K562 (cell line): ENCODE measurements around the gene KIF27. TPM values are rescaled to one million over a fixed set of nuclear protein-coding genes. Genes with fewer than 3 reads are reported as not detected.

ENCODE experiments used
- ATAC-seq: fragments of 200-7000 bp; cut with Tn5 transposase; 3 replicates; pipeline ENCODE4 v1.9.1; 2020; ENCODE audit warnings: moderate library complexity
- BruUV-seq: library from RNA; stranded (reverse); fragments of 400-500 nt; replicated peaks from 2 replicates; lab custom pipeline; 2021; lab: Mats Ljungman, UMichigan
- CTCF ChIA-PET: fragments of 300-600 bp; formaldehyde crosslinking; extraction: SDS; loops from one replicate; lab custom pipeline; 2021; ENCODE audit warnings: low intra/inter-chr PET ratio; lab: Yijun Ruan, JAX
- POLR2A ChIA-PET: fragments of 300-600, 350-650 bp; sonication (Branson Sonifier 250); formaldehyde crosslinking; extraction: SDS; loops from one replicate; lab custom pipeline; 2021; ENCODE audit warnings: antibody characterized with exemption, inconsistent platforms; lab: Yijun Ruan, JAX
- DNase-seq, 4 experiments: peaks; one replicate each; pipeline versions ENCODE4 v3.0.0 to v3.0.0-alpha.2; 2011 to 2018; ENCODE audit warnings: low spot score in 3 of 4, mixed read lengths in 3 of 4; ENCODE audit errors: extremely low read depth in 1 of 4
- FAIRE-seq: peaks from 2 replicates; lab custom pipeline; 2011; peaks lifted over from hg19 to GRCh38; lab: Jason Lieb, UNC
- H2AFZ ChIP-seq: 2 replicates; pipeline ENCODE4 v1.6.0; 2011; ENCODE audit warnings: low read depth, low read length, control low read depth, inconsistent platforms
- H3K27ac ChIP-seq: fragments of 200-600 bp; 3 replicates; pipeline ENCODE4 v1.8.0; 2011; ENCODE audit warnings: low read depth, mild to moderate bottlenecking, control low read depth, inconsistent platforms, low read length, moderate library complexity, mixed read lengths; ENCODE audit errors: extremely low read depth
- H3K27me3 ChIP-seq, 2 experiments: fragments of 300-600 bp in 1 of 2; 2 replicates in 1 of 2; 3 replicates in 1 of 2; pipeline versions ENCODE4 v1.6.0 to v1.8.0; 2011; ENCODE audit warnings: inconsistent platforms in 2 of 2, low read length in 2 of 2, mild to moderate bottlenecking in 1 of 2, mixed read lengths in 1 of 2, moderate library complexity in 1 of 2; ENCODE audit not compliant: control insufficient read depth in 2 of 2, insufficient read depth in 2 of 2
- H3K36me3 ChIP-seq: fragments of 300-600 bp; 3 replicates; pipeline ENCODE4 v1.8.0; 2011; ENCODE audit warnings: mild to moderate bottlenecking, low read length, inconsistent platforms; ENCODE audit not compliant: control insufficient read depth, insufficient read depth
- H3K4me1 ChIP-seq, 2 experiments: fragments of 200-600 bp in 1 of 2; replicated peaks in 1 of 2; 2 replicates in 1 of 2; 3 replicates in 1 of 2; pipeline versions ENCODE4 v1.5.1 to v1.8.0; 2011; ENCODE audit warnings: inconsistent platforms in 2 of 2, low read length in 2 of 2, mild to moderate bottlenecking in 1 of 2, mixed read lengths in 1 of 2, moderate library complexity in 1 of 2; ENCODE audit not compliant: control insufficient read depth in 2 of 2, insufficient read depth in 2 of 2
- H3K4me2 ChIP-seq: 2 replicates; pipeline ENCODE4 v1.6.1; 2011; ENCODE audit warnings: low read length, control low read depth, inconsistent platforms, mixed read lengths; ENCODE audit not compliant: insufficient read depth
- H3K4me3 ChIP-seq: fragments of 200-600 bp; sonication (generic), shearing (Covaris generic); 2 replicates; pipeline ENCODE4 v1.5.1; 2016; ENCODE audit warnings: control low read depth, inconsistent platforms
- H3K79me2 ChIP-seq: fragments of 200-600 bp; 3 replicates; pipeline ENCODE4 v1.8.0; 2011; ENCODE audit warnings: low read length, inconsistent platforms; ENCODE audit not compliant: control insufficient read depth, insufficient read depth
- H3K9ac ChIP-seq, 2 experiments: 2 replicates each; pipeline versions ENCODE4 v1.6.0 to v1.6.1; 2011; ENCODE audit warnings: low read depth in 2 of 2, low read length in 2 of 2, control low read depth in 1 of 2, inconsistent platforms in 1 of 2, mild to moderate bottlenecking in 1 of 2, mixed read lengths in 1 of 2; ENCODE audit not compliant: insufficient read depth in 1 of 2
- H3K9me1 ChIP-seq: one replicate; pipeline ENCODE4 v1.6.0; 2011; ENCODE audit warnings: inconsistent platforms, mild to moderate bottlenecking, low read length, moderate library complexity; ENCODE audit not compliant: control insufficient read depth, insufficient read depth
- H3K9me3 ChIP-seq: replicated peaks from 2 replicates; pipeline ENCODE4 v1.5.1; 2011; ENCODE audit warnings: low read depth, low read length, inconsistent platforms; ENCODE audit not compliant: control insufficient read depth, insufficient read depth
- H4K20me1 ChIP-seq: replicated peaks from 2 replicates; pipeline ENCODE4 v1.6.1; 2011; ENCODE audit warnings: low read length, inconsistent platforms, mixed read lengths; ENCODE audit not compliant: control insufficient read depth, insufficient read depth
- ARID2 ChIP-seq: fragments of 450-650 bp; IDR thresholded peaks from 2 replicates; pipeline ENCODE4 v1.6.1; 2017; ENCODE audit warnings: antibody characterized with exemption, mild to moderate bottlenecking
- ATF3 ChIP-seq, 2 experiments: fragments of 450-650 bp in 1 of 2; sonication (generic) in 1 of 2; formaldehyde crosslinking in 1 of 2; IDR thresholded peaks in 1 of 2; conservative IDR thresholded peaks in 1 of 2; 2 replicates each; pipeline versions ENCODE4 v1.6.1 to v1.8.1; 2016 to 2023; ENCODE audit warnings: mild to moderate bottlenecking in 2 of 2, moderate library complexity in 2 of 2, inconsistent platforms in 1 of 2, missing genetic modification reagents in 1 of 2
- CEBPG ChIP-seq, 3 experiments: fragments of 200-800 bp in 1 of 3; sonication (Bioruptor generic) in 1 of 3; sonication (generic) in 1 of 3; formaldehyde crosslinking in 1 of 3; IDR thresholded peaks in 2 of 3; conservative IDR thresholded peaks in 1 of 3; 2 replicates each; pipeline versions ENCODE4 v1.6.1 to v1.8.0; 2016 to 2022; ENCODE audit warnings: missing compliant biosample characterization in 2 of 3, missing genetic modification characterization in 2 of 3, mild to moderate bottlenecking in 1 of 3, missing genetic modification reagents in 1 of 3
- HNRNPUL1 ChIP-seq: fragments of 200-400 bp; formaldehyde crosslinking; IDR thresholded peaks from 2 replicates; pipeline ENCODE4 v1.6.1; 2017; ENCODE audit warnings: low read length
- KLF16 ChIP-seq: IDR thresholded peaks from 2 replicates; pipeline ENCODE4 v1.6.1; 2016; ENCODE audit warnings: antibody characterized with exemption
- NBN ChIP-seq: fragments of 450-650 bp; IDR thresholded peaks from 2 replicates; pipeline ENCODE4 v1.6.1; 2016; ENCODE audit warnings: low read depth, mild to moderate bottlenecking
- NCOA2 ChIP-seq, 2 experiments: fragments of 450-650 bp; IDR thresholded peaks; 2 replicates each; pipeline ENCODE4 v1.6.1; 2018; ENCODE audit warnings: mild to moderate bottlenecking in 2 of 2, moderate library complexity in 1 of 2; ENCODE audit not compliant: partially characterized antibody in 2 of 2
- POLR2AphosphoS5 ChIP-seq: IDR thresholded peaks from 2 replicates; pipeline ENCODE4 v1.6.1; 2011; ENCODE audit warnings: mild to moderate bottlenecking, low read depth, low read length, moderate library complexity; ENCODE audit not compliant: control insufficient read depth, insufficient read depth
- REST ChIP-seq, 2 experiments: fragments of 450-650 bp; formaldehyde crosslinking in 1 of 2; IDR thresholded peaks; 2 replicates each; pipeline versions ENCODE4 v1.4.0 to v1.6.1; 2014 to 2020; ENCODE audit warnings: mild to moderate bottlenecking in 2 of 2, borderline replicate concordance in 1 of 2, low read depth in 1 of 2
- SRSF1 ChIP-seq: fragments of 200-400 bp; formaldehyde crosslinking; IDR thresholded peaks from 2 replicates; pipeline ENCODE4 v1.6.1; 2017; ENCODE audit warnings: mild to moderate bottlenecking, low read depth, low read length, moderate library complexity
- TGIF2 ChIP-seq: sonication (generic); formaldehyde crosslinking; IDR thresholded peaks from 2 replicates; pipeline ENCODE4 v1.8.1; 2022; ENCODE audit warnings: mild to moderate bottlenecking, missing genetic modification reagents, moderate library complexity
- ZBED1 ChIP-seq: IDR thresholded peaks from 2 replicates; pipeline ENCODE4 v1.6.1; 2014
- WGBS: fragments of 100-300 bp; shearing (Covaris generic); methylation state at CpG from one replicate; pipeline ENCODE4 v1.1.6; 2016; ENCODE audit warnings: low coverage, mixed read lengths; ENCODE audit not compliant: insufficient coverage; ENCODE audit errors: missing lambda C conversion rate; 5-methylcytosine and 5-hydroxymethylcytosine counted together
- in situ Hi-C: fragments of 300-500 bp; cut with MboI; formaldehyde crosslinking; loops from 4 replicates; pipeline ENCODE4 v1.15.0; 2018; ENCODE audit warnings: inconsistent platforms, mixed read lengths
- intact Hi-C: fragments of 100-400 bp; cut with micrococcal nuclease; formaldehyde crosslinking; loops from 2 replicates; pipeline ENCODE4 v1.14.2; 2022
- polyA plus RNA-seq, 8 experiments: library from polyadenylated mRNA; depleted of rRNA in 4 of 8; stranded (reverse) in 5 of 8; unstranded in 3 of 8; fragments of >200 nt; fragmentation: Nextera tagmentation in 2 of 8; fragmentation: Illumina TruSeq in 1 of 8; extraction: Ambion mirVana in 2 of 8; extraction: Trizol in 1 of 8; gene quantifications; 2 replicates each; pipeline versions ENCODE4 v1.2.1 to v1.2.3, GENCODE V29; 2011 to 2014; ENCODE audit warnings: inconsistent platforms in 1 of 8, missing spikeins in 1 of 8
- total RNA-seq, 7 experiments: library from RNA; depleted of rRNA in 6 of 7; stranded (reverse); fragments of >200 nt in 6 of 7; fragmentation: Illumina TruSeq in 2 of 7; extraction: Trizol in 2 of 7; gene quantifications; 2 replicates each; pipeline versions ENCODE4 v1.2.1 to v1.2.3, GENCODE V29; 2011 to 2021; ENCODE audit warnings: low replicate concordance in 1 of 7

KIF27 gene
- total and polyA plus RNA-seq, 9 of the 15 experiments (the other 6 are each of a cell fraction or from before 2014, with no cell fraction given) = 0.32 to 2.4 (median 0.98) TPM

- no peak overlapping the region for H3K4me2 ChIP-seq
- peaks cover 0 to 7% of the 10 kb centered on the region in 2 experiments; a peak in 3 of 5 replicates for H3K4me1 ChIP-seq
These were observed 40.9 kb upstream of the KIF27 start for GRCh38 chr9:83962165-83962564.

More at GRCh38 chr9:83962165-83962564, 40.9 kb upstream of the KIF27 start:
- Histone ChIP-seq H3K9me1 (no peaks in the 10 kb centered on the region), H3K4me3 (no peak overlapping the region), H3K9ac (no peak overlapping the region), H3K79me2 (peaks cover 3% of the 10 kb centered on the region; the same call in 2 of the 3 replicates), H2AFZ (no peak overlapping the region), H3K27ac (no peak overlapping the region), H4K20me1 (no peaks in the 10 kb centered on the region), H3K36me3 (peaks cover 5% of the 10 kb centered on the region), H3K9me3 (no peaks in the 10 kb centered on the region), H3K27me3 (no peaks in the 10 kb centered on the region)
- BruUV-seq = no TSS peak
- 6% methylated on average over 3 of the region's 3 CpGs for WGBS
- TF ChIP-seq NCOA2 (IDR thresholded peaks at IDR 0.05; ENCODE audit: partially characterized antibody in 2 of 2) = no peak
- no peak for TF ChIP-seq NBN
- TF ChIP-seq TGIF2 (CRISPR knock-in tag) = no peak
- TF ChIP-seq POLR2AphosphoS5 = no peak
- no peak for TF ChIP-seq KLF16
- TF ChIP-seq SRSF1 = no peak
- TF ChIP-seq ARID2 = no peak
- no peak for TF ChIP-seq HNRNPUL1
- TF ChIP-seq ATF3 (IDR thresholded peaks at IDR 0.05) = peak; percentile 81
- no peak for TF ChIP-seq ATF3 (CRISPR knock-in tag; conservative IDR thresholded peaks at IDR 0.05)
- peak; percentile 53 for TF ChIP-seq CEBPG (CRISPR knock-in tag; IDR thresholded peaks at IDR 0.05)
- TF ChIP-seq CEBPG (tag; conservative IDR thresholded peaks at IDR 0.05 in 1 of 2, IDR thresholded peaks at IDR 0.05 in 1 of 2) = peak; percentile 62 to 86
- TF ChIP-seq ZBED1 = no peak
- TF ChIP-seq REST (IDR thresholded peaks at IDR 0.05; ENCODE audit: borderline replicate concordance) = peak; percentile 15; the same call in 1 of the 2 replicates
- no peak for TF ChIP-seq REST (CRISPR knock-in tag; IDR thresholded peaks at IDR 0.05; ENCODE audit: low read depth)
- ATAC-seq (no peak), FAIRE-seq (no peak), DNase-seq (no peak)
- in situ Hi-C loops (no loop called here), intact Hi-C loops (no loop called here)
- ChIA-PET POLR2A (interaction anchor here (0.6 to 1.9 kb wide), 4 partner anchors 9 to 18 kb away, joined by 3 to 16 read pairs (median 4); partner anchors contain the start of genes HNRNPK and RMI1), CTCF (no interaction called here)
